BLaER1 (cell line): ENCODE measurements around the gene LRIG1.

Experiments used
- H3K27ac ChIP-seq: shearing (Covaris generic); formaldehyde crosslinking; 2 replicates; pipeline ENCODE4 v1.8.1; 2022
- H3K27me3 ChIP-seq: shearing (Covaris generic); formaldehyde crosslinking; 2 replicates; pipeline ENCODE4 v1.8.1; 2022
- H3K36me3 ChIP-seq: shearing (Covaris generic); formaldehyde crosslinking; 2 replicates; pipeline ENCODE4 v1.8.1; 2022
- H3K4me1 ChIP-seq: shearing (Covaris generic); formaldehyde crosslinking; 2 replicates; pipeline ENCODE4 v1.8.1; 2022
- H3K4me2 ChIP-seq: shearing (Covaris generic); formaldehyde crosslinking; 2 replicates; pipeline ENCODE4 v1.8.1; 2022
- H3K4me3 ChIP-seq: shearing (Covaris generic); formaldehyde crosslinking; 2 replicates; pipeline ENCODE4 v1.8.1; 2022
- H3K9ac ChIP-seq: shearing (Covaris generic); formaldehyde crosslinking; 2 replicates; pipeline ENCODE4 v1.8.1; 2022
- H3K9me3 ChIP-seq: shearing (Covaris generic); formaldehyde crosslinking; 2 replicates; pipeline ENCODE4 v1.8.1; 2022
- H4K20me1 ChIP-seq: shearing (Covaris generic); formaldehyde crosslinking; 2 replicates; pipeline ENCODE4 v1.8.1; 2022
- Cebpa-rat ChIP-seq: shearing (Covaris generic); IDR thresholded peaks from 2 replicates; pipeline ENCODE4 v1.8.1; 2022

The LRIG1 gene

DNA sequence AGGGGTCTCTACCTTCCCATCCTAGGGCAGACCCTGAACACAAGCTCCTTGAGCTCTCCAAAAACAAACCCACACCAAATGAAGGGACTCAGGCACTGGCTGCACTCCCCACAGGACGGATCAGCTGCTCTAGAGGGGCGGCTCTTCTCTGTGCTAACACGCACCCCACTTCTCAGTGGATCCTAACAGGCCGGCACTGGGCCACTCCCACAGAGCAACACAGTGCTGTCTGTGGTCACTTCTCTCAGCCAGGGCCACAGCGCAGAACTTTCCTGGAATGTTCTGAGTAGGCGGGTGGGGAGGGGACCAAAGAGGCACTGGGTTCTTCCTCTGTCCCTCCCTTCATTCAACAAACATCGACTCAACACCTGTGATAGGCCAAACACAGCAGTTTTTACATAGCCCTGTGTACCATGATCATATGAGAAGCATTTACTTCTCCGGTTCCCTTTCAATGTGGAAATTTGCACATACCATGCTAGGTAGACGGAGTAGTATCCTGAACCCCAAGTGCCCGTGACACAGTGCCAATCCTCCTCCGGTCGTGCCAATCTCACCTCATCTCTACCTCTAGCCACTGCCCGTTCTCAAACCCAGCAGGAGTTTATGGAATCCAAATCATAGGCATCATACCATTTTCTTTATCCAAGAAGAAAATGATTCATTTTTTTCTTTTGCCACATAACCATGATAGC, 98.1 kb downstream of the LRIG1 start:
- Histone ChIP-seq H3K9ac (0 out of 2 replicates have a peak overlapping the region, but pooled peaks have one; percentile 7), H3K4me2 (peak overlapping the region; percentile 94), H3K9me3 (no peaks in the 10 kb centered on the region), H3K27me3 (no peaks in the 10 kb centered on the region), H3K27ac (peak overlapping the region; percentile 88), H3K4me3 (no peak overlapping the region), H3K4me1 (peaks cover 100% of the 10 kb centered on the region), H4K20me1 (peaks cover 89% of the 10 kb centered on the region), H3K36me3 (peaks cover 94% of the 10 kb centered on the region)
- no peak for TF ChIP-seq Cebpa-rat

- H3K4me1 ChIP-seq: peaks cover 100% of the 10 kb centered on the region
- H4K20me1 ChIP-seq: peaks cover 89% of the 10 kb centered on the region
- peak overlapping the region; percentile 94 for H3K4me2 ChIP-seq
- H3K27me3 ChIP-seq: no peaks in the 10 kb centered on the region
- no peak overlapping the region for H3K4me3 ChIP-seq
- H3K9me3 ChIP-seq: no peaks in the 10 kb centered on the region
- TF ChIP-seq Cebpa-rat: no peak
- peaks cover 94% of the 10 kb centered on the region for H3K36me3 ChIP-seq
- H3K27ac ChIP-seq: peak overlapping the region; percentile 69; the same call in 1 of the 2 replicates
- peak overlapping the region; percentile 11; the same call in 1 of the 2 replicates for H3K9ac ChIP-seq
Observed at GRCh38 chr3:66401675-66402491, 98.9 kb downstream of the LRIG1 start.

DNA sequence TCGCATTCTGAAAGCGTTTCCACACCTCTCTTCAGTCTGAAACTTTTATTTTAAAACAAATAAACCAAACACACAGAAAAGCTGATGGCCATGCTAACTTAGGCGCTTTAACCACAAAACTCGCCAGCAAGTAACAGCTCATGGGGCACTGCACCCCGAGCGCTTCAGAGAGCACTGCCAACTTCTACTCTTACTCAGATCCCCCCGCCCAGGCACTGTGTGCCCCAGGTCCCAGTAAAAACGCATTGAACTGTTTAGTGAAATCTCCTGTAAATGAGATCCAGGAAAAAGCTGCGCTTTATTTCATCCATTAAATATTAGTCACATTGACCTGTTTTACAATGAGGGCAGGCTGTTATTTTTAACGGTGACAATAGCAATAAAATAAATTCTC, 99.7 kb downstream of the LRIG1 start:
- Histone ChIP-seq H3K27ac (peak overlapping the region; percentile 69), H3K4me2 (peak overlapping the region; percentile 94), H3K4me1 (peaks cover 100% of the 10 kb centered on the region), H4K20me1 (peaks cover 89% of the 10 kb centered on the region), H3K9me3 (no peaks in the 10 kb centered on the region), H3K27me3 (no peaks in the 10 kb centered on the region), H3K9ac (peak overlapping the region; percentile 11; the same call in 1 of the 2 replicates), H3K4me3 (0 out of 2 replicates have a peak overlapping the region, but pooled peaks have one; percentile 16), H3K36me3 (peaks cover 94% of the 10 kb centered on the region)
- no peak for TF ChIP-seq Cebpa-rat

- Histone ChIP-seq H3K27ac (peak overlapping the region; percentile 69), H3K27me3 (no peaks in the 10 kb centered on the region), H3K9me3 (no peaks in the 10 kb centered on the region), H3K4me3 (0 out of 2 replicates have a peak overlapping the region, but pooled peaks have one; percentile 16), H3K36me3 (peaks cover 94% of the 10 kb centered on the region), H4K20me1 (peaks cover 89% of the 10 kb centered on the region), H3K9ac (peak overlapping the region; percentile 11), H3K4me1 (peaks cover 100% of the 10 kb centered on the region), H3K4me2 (peak overlapping the region; percentile 94)
- no peak for TF ChIP-seq Cebpa-rat
Observed at GRCh38 chr3:66400411-66401156, 100.2 kb downstream of the LRIG1 start.

DNA sequence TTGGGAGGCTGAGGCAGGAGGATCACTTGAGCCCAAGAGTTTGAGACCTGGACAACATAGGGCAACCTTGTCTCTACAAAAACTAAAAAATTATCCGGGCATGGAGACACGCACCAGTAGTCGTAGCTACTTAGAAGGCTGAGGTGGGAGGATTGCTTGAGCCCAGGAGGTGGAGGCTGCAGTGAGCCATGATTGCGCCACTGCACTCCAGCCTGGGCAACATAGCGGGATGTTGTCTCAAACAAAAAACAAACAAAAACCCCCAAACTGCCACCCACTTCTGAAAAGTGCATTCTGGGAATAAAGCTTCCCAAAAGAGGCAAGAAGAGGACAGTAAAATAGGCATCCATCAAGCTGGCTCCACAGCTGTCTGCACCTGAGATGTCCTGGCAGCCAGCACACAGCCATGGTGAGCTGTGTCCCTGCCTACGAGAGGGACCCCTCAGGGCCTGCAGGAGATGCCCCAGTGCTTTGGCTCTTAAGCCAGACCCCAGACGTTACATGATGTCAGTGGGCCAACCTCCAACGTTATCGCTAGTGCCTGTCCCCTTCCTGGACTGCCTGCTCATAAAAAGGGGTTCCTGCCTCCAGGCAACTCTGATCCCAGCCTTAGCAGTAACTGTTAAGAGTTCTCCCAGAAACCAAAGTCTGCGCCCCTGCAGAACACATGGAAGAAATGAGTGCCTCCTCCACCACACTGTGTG, 101.1 kb downstream of the LRIG1 start:
- Histone ChIP-seq H3K9me3 (no peaks in the 10 kb centered on the region), H3K27ac (0 out of 2 replicates have a peak overlapping the region, but pooled peaks have one; percentile 69), H3K4me1 (peaks cover 100% of the 10 kb centered on the region), H3K36me3 (peaks cover 98% of the 10 kb centered on the region), H3K4me2 (peak overlapping the region; percentile 94), H3K27me3 (no peaks in the 10 kb centered on the region), H3K4me3 (no peak overlapping the region), H3K9ac (no peak overlapping the region), H4K20me1 (peaks cover 95% of the 10 kb centered on the region)
- TF ChIP-seq Cebpa-rat: no peak

DNA sequence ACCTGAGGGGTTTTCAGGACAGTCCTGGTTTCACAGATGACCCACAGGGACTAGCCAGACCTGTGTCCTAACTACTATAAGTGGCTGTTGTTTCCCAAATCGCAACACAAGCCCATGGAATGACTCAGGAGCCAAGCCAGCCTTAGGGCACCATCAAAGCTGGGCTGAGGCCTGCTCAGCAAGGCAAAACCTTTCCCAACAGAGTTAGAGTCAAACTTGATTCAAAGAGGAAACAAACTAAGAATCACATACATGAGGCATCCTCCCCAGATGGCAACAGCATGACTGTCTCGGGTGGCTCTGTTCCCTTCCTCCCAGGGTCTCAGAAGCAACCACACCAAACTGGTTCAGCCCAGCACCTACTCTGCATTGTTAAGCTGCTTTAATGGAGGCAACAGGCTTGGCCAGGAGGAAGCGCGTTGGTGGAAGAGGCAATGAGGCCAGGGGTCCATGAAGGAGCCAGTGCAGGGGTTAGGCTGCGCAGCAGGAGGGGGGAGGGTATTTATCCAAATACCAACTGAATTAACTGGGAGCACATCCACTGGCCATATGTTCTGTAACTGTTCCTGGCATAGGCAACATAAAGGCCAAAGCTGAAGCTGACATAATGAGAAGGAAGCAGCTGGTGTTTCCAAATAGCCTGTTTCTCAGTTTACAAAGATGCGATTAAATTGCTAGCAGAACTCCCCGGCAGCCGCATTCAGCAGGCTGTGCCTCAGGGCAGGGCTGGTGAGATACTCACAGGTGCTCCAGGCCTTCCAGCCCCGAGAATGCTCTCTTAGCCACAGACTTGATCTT, 102.4 kb downstream of the LRIG1 start:
- no peak for TF ChIP-seq Cebpa-rat
- Histone ChIP-seq H3K4me3 (no peak overlapping the region), H3K9me3 (no peaks in the 10 kb centered on the region), H4K20me1 (peaks cover 100% of the 10 kb centered on the region), H3K9ac (no peak overlapping the region), H3K4me1 (peaks cover 100% of the 10 kb centered on the region), H3K27me3 (no peaks in the 10 kb centered on the region), H3K27ac (no peak overlapping the region; the same call in 1 of the 2 replicates), H3K4me2 (peak overlapping the region; percentile 94), H3K36me3 (peaks cover 87% of the 10 kb centered on the region)

GRCh38 chr3:66397745-66398144, 103.1 kb downstream of the LRIG1 start:
- H3K4me1 ChIP-seq: peaks cover 100% of the 10 kb centered on the region
- no peaks in the 10 kb centered on the region for H3K9me3 ChIP-seq
- H3K36me3 ChIP-seq: peaks cover 85% of the 10 kb centered on the region
- peaks cover 100% of the 10 kb centered on the region for H4K20me1 ChIP-seq
- no peak overlapping the region for H3K9ac ChIP-seq
- peak overlapping the region; percentile 94; the same call in 1 of the 2 replicates for H3K4me2 ChIP-seq
- H3K27me3 ChIP-seq: no peaks in the 10 kb centered on the region
- H3K27ac ChIP-seq: no peak overlapping the region
- H3K4me3 ChIP-seq: no peak overlapping the region
- TF ChIP-seq Cebpa-rat: no peak

GRCh38 chr3:66396888-66397287, 103.9 kb downstream of the LRIG1 start:
- H3K27me3 ChIP-seq: no peaks in the 10 kb centered on the region
- H3K4me1 ChIP-seq: peaks cover 100% of the 10 kb centered on the region
- H3K9me3 ChIP-seq: no peaks in the 10 kb centered on the region
- H4K20me1 ChIP-seq: peaks cover 97% of the 10 kb centered on the region
- no peak overlapping the region for H3K9ac ChIP-seq
- no peak overlapping the region for H3K4me3 ChIP-seq
- no peak overlapping the region for H3K27ac ChIP-seq
- H3K4me2 ChIP-seq: peak overlapping the region; percentile 92; the same call in 1 of the 2 replicates
- TF ChIP-seq Cebpa-rat: no peak
- peaks cover 85% of the 10 kb centered on the region for H3K36me3 ChIP-seq
